BLaER1 treated with 17β-estradiol and CSF1 and Interleukin-3, amounts not matched to agents 10 nM and 100 nM (cell line): ENCODE data around the gene TIMM10B.

Experiments used
- H3K27ac ChIP-seq, 11 experiments: shearing (Covaris generic); formaldehyde crosslinking; 2 replicates each; pipeline ENCODE4 v1.8.1; 2022
- H3K27me3 ChIP-seq, 11 experiments: shearing (Covaris generic); formaldehyde crosslinking; 2 replicates each; pipeline ENCODE4 v1.8.1; 2022
- H3K36me3 ChIP-seq, 11 experiments: shearing (Covaris generic); formaldehyde crosslinking; 2 replicates each; pipeline ENCODE4 v1.8.1; 2022
- H3K4me1 ChIP-seq, 10 experiments: shearing (Covaris generic); formaldehyde crosslinking; 2 replicates each; pipeline ENCODE4 v1.8.1; 2022
- H3K4me2 ChIP-seq, 11 experiments: shearing (Covaris generic); formaldehyde crosslinking; 2 replicates each; pipeline ENCODE4 v1.8.1; 2022
- H3K4me3 ChIP-seq, 10 experiments: shearing (Covaris generic); formaldehyde crosslinking; 2 replicates each; pipeline ENCODE4 v1.8.1; 2022
- H3K9ac ChIP-seq, 11 experiments: shearing (Covaris generic); formaldehyde crosslinking; 2 replicates each; pipeline ENCODE4 v1.8.1; 2022
- H3K9me3 ChIP-seq, 11 experiments: shearing (Covaris generic); formaldehyde crosslinking; replicated peaks in 1 of 11; 2 replicates each; pipeline ENCODE4 v1.8.1; 2022
- H4K20me1 ChIP-seq, 11 experiments: shearing (Covaris generic); formaldehyde crosslinking; 2 replicates each; pipeline ENCODE4 v1.8.1; 2022
- Cebpa-rat ChIP-seq, 11 experiments: shearing (Covaris generic); IDR thresholded peaks; 2 replicates each; pipeline ENCODE4 v1.8.1; 2022

TIMM10B gene

DNA sequence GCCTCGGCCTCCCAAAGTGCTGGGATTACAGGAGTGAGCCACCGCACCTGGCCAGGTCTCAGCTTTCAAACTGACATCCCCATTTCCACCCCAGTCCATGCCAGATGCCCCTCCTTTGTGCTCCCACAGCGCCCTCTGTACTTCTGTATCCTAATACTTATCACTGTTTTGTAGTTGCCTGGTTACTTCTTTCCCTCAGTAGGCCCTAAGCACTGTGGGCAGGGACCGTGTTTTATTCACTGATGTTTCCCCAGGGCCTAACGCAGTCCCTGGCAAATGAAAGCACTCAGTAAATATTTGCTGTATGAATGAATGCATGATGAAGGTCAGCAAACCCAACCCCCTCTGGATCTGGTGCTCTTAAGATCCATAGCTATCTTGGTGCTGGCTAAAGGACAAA lies 5.4 kb upstream of the TIMM10B start:
- H3K27ac ChIP-seq = no peak overlapping the region
- no peak overlapping the region for H3K9ac ChIP-seq
- peaks cover 0 to 26% (median 0%) of the 10 kb centered on the region in 11 experiments; a peak in 4 of 22 replicates for H4K20me1 ChIP-seq
- no peak overlapping the region for H3K4me3 ChIP-seq
- H3K36me3 ChIP-seq = peaks cover 29 to 39% (median 33%) of the 10 kb centered on the region in 11 experiments
- H3K4me2 ChIP-seq = no peak overlapping the region
- no peaks in the 10 kb centered on the region for H3K9me3 ChIP-seq
- no peak for TF ChIP-seq Cebpa-rat (IDR thresholded peaks at IDR 0.05)
- peaks cover 34 to 61% (median 43%) of the 10 kb centered on the region in 10 experiments for H3K4me1 ChIP-seq
- no peaks in the 10 kb centered on the region for H3K27me3 ChIP-seq

DNA sequence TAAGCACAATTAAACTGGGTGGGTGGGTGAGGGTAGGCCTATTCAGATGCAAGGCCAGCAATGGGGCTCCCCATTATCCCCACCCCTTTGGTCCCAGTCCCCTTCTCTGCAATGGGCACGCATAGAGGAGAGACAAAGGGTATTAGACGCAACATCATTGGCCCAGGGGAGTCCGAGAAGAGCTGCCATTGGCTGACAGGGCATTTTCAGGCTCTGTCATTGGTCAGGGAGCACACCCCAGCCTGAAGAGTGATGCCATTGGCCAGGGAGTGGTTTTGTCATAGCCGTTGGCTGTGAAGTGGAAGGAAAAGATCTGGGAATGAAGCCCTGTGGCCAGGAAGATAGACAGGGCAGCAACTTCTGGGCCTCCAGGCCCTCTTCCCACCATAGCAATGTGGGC lies 4.7 kb upstream of the TIMM10B start:
- Histone ChIP-seq H3K36me3 (peaks cover 29 to 39% (median 33%) of the 10 kb centered on the region in 11 experiments), H3K9ac (no peak overlapping the region), H3K27ac (no peak overlapping the region), H3K4me2 (no peak overlapping the region), H3K27me3 (no peaks in the 10 kb centered on the region), H3K9me3 (no peaks in the 10 kb centered on the region), H3K4me1 (peaks cover 28 to 54% (median 37%) of the 10 kb centered on the region in 10 experiments), H4K20me1 (peaks cover 0 to 26% (median under 1%) of the 10 kb centered on the region in 11 experiments; a peak in 7 of 22 replicates), H3K4me3 (no peak overlapping the region)
- no peak for TF ChIP-seq Cebpa-rat (IDR thresholded peaks at IDR 0.05)

DNA sequence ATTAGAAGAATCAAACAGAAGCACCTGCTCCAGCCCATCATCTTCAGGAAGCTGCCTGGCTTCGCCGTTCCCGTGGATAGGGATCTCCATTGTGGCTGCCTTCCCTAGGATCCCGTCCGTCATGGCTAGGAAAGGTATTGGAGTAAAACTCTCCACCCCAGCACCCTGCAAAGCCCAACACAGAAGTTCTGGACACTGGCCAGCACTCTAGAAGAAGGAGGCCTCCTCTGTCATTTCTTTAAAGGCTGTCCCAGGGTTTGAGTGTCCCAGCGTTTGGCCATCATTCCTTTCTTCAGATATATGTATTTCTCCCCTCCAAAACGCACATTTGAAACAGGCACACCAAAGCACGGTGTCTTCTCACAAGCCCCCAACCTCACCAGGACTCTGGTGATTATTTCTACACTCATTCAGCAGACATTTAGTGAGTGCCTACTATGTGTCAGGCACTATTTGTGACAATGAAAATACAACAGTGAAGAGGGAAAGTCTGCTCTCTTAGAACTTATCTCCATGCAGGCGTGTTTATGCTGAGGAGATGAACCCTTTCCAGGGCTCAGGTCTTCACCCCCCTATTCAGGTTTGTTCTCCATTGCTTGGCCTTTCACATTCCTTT lies 894 bp upstream of the TIMM10B start:
- peaks cover 26 to 47% (median 32%) of the 10 kb centered on the region in 10 experiments for H3K4me1 ChIP-seq
- H3K27ac ChIP-seq = peak overlapping the region; percentile 77 to 93 (median 90)
- H3K36me3 ChIP-seq = peaks cover 61 to 73% (median 67%) of the 10 kb centered on the region in 11 experiments
- H3K27me3 ChIP-seq = no peaks in the 10 kb centered on the region
- peak overlapping the region; percentile 70 to 93 (median 82) for H3K4me3 ChIP-seq
- TF ChIP-seq Cebpa-rat (IDR thresholded peaks at IDR 0.05) = no peak
- H3K4me2 ChIP-seq = peak overlapping the region; percentile 87 to 99 (median 98)
- H3K9me3 ChIP-seq = no peaks in the 10 kb centered on the region
- peak overlapping the region; percentile 87 to 95 (median 93) for H3K9ac ChIP-seq
- peaks cover 0 to 43% (median 24%) of the 10 kb centered on the region in 11 experiments; a peak in 12 of 22 replicates for H4K20me1 ChIP-seq

DNA sequence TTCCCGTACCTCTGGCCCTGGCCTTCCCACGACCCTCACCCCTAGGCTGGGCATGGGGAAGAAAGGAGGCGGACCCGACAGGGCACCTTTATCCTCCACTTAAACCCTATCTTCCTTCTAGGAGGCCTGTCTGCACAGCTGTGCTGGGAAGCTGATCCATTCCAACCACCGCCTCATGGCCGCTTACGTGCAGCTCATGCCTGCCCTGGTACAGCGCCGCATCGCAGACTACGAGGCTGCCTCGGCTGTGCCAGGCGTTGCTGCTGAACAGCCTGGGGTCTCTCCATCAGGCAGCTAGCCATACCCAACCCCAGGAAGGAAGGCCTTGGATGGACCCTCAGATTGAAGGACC lies 599 bp downstream of the TIMM10B start:
- peaks cover 71 to 79% (median 76%) of the 10 kb centered on the region in 11 experiments for H3K36me3 ChIP-seq
- peak overlapping the region; percentile 87 to 95 (median 93) for H3K9ac ChIP-seq
- H3K9me3 ChIP-seq = no peaks in the 10 kb centered on the region

DNA sequence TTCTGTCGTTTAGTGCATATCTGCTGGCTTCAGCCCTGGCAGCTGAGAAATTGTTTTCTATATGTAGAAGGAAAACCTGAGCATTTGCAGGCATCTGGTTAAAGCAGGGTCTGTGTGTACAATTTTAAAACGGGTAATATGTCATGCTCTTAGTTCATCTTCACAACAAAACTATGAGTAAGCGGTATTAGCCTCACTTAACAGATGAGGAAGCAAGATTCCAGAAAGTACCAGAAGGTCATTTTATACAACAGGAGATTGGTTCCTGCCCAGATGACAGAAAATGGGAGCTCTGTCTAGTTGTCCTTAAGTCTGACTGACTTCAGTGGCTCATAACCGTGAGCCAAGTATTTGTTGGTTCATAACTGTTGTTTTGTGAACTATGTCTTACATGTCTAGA lies 1.1 kb downstream of the TIMM10B start:
- Histone ChIP-seq H3K4me2 (peak overlapping the region; percentile 93 to 100 (median 97)), H3K4me3 (peak overlapping the region; percentile 70 to 93 (median 82)), H3K27me3 (no peaks in the 10 kb centered on the region), H3K4me1 (peaks cover 26 to 48% (median 31%) of the 10 kb centered on the region in 10 experiments), H3K27ac (peak overlapping the region in 10 of 11 experiments; percentile 77 to 93 (median 90); a peak in 20 of 22 replicates), H3K9ac (peak overlapping the region; percentile 87 to 95 (median 93)), H4K20me1 (peaks cover 0 to 55% (median 22%) of the 10 kb centered on the region in 11 experiments; a peak in 12 of 22 replicates), H3K36me3 (peaks cover 65 to 79% (median 76%) of the 10 kb centered on the region in 11 experiments), H3K9me3 (no peaks in the 10 kb centered on the region)
- TF ChIP-seq Cebpa-rat (IDR thresholded peaks at IDR 0.05) = no peak

More for the DNA sequence above, 599 bp downstream of the TIMM10B start:
- peak overlapping the region; percentile 70 to 93 (median 82) for H3K4me3 ChIP-seq
- peak overlapping the region; percentile 93 to 100 (median 97) for H3K4me2 ChIP-seq
- H4K20me1 ChIP-seq = peaks cover 0 to 50% (median 24%) of the 10 kb centered on the region in 11 experiments; a peak in 12 of 22 replicates
- H3K27me3 ChIP-seq = no peaks in the 10 kb centered on the region
- peak overlapping the region; percentile 55 to 93 (median 90) for H3K27ac ChIP-seq
- no peak for TF ChIP-seq Cebpa-rat (IDR thresholded peaks at IDR 0.05)
- H3K4me1 ChIP-seq = peaks cover 26 to 46% (median 31%) of the 10 kb centered on the region in 10 experiments

DNA sequence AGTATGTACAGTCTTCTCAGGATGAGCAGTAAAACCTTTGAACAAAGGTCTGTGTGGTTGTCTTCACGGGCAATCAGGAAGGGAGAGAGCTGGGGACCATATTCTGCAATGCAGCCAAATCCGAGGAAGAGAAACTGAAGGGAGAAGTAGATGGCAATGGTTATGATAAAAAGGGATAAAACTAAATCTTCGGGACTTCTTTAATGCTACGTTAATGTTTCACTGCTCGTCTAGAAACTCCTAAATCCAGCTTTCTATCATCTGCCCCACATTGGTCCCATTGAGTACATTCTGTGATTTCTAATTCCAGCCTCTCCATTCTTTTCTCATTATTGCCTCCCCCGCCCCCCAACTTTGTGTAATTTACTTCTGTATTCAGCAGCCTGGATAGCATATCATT lies 1.7 kb downstream of the TIMM10B start:
- Histone ChIP-seq H3K9ac (peak overlapping the region in 9 of 11 experiments; percentile 92 to 95 (median 93); a peak in 11 of 22 replicates), H3K27ac (peak overlapping the region in 5 of 11 experiments; percentile 86 to 93 (median 91); a peak in 5 of 22 replicates)

DNA sequence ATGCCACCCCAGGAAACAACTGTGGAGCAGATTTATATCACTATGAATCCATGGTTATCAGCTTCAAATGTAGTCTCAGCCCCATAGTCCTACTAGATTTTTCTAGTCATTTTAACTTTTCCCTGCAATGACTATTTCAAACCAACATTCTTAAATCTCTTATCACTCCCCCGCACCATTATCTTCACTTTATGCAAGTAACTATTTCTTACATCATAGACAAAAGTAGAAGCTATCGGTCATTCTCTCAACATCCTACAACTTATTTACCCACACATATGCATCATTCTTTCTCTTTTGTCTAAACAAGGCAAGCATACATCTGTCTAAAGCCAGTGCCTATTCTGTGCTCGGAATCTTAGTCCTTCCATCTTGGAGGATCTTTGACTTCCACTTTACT lies 4.4 kb downstream of the TIMM10B start:
- Histone ChIP-seq H3K4me2 (no peak overlapping the region), H3K27me3 (no peaks in the 10 kb centered on the region), H3K4me3 (no peak overlapping the region), H3K9ac (no peak overlapping the region), H3K9me3 (no peaks in the 10 kb centered on the region), H3K4me1 (peaks cover 14 to 27% (median 18%) of the 10 kb centered on the region in 10 experiments), H3K27ac (no peak overlapping the region), H3K36me3 (peaks cover 71 to 87% (median 84%) of the 10 kb centered on the region in 11 experiments), H4K20me1 (peaks cover 0 to 74% (median 19%) of the 10 kb centered on the region in 11 experiments; a peak in 11 of 22 replicates)
- no peak for TF ChIP-seq Cebpa-rat (IDR thresholded peaks at IDR 0.05)

More for the DNA sequence above, 1.7 kb downstream of the TIMM10B start:
- Histone ChIP-seq H4K20me1 (peaks cover 0 to 58% (median 18%) of the 10 kb centered on the region in 11 experiments; a peak in 12 of 22 replicates), H3K4me3 (peak overlapping the region in 7 of 10 experiments; percentile 81 to 88 (median 83); a peak in 8 of 20 replicates), H3K9me3 (no peaks in the 10 kb centered on the region), H3K4me1 (peaks cover 26 to 48% (median 31%) of the 10 kb centered on the region in 10 experiments), H3K36me3 (peaks cover 61 to 79% (median 76%) of the 10 kb centered on the region in 11 experiments), H3K4me2 (peak overlapping the region; percentile 93 to 100 (median 97)), H3K27me3 (no peaks in the 10 kb centered on the region)
- TF ChIP-seq Cebpa-rat (IDR thresholded peaks at IDR 0.05) = no peak

DNA sequence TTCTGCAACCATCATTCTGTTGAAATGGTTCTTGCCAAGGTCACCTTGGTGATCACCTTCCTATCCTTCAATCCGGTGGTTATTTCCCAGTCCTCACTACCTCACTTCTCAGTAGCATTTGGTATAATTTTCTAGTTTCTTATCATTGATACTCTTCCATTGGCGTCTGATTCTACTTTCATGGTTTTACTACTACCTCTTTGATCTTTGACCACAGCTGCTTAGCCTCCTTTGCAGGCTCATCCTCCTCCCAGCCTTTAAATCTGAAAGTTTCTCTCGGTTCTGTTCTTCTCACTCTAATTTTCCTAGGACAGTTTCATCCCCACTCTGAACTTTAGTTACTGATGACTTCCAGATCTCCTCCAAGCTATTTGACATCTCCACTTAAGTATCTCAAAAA lies 5.0 kb downstream of the TIMM10B start:
- Histone ChIP-seq H3K36me3 (peaks cover 73 to 92% (median 88%) of the 10 kb centered on the region in 11 experiments), H3K27ac (no peak overlapping the region), H3K4me2 (no peak overlapping the region), H3K9me3 (no peaks in the 10 kb centered on the region), H3K9ac (no peak overlapping the region), H3K27me3 (no peaks in the 10 kb centered on the region), H4K20me1 (peaks cover 0 to 74% (median 19%) of the 10 kb centered on the region in 11 experiments; a peak in 11 of 22 replicates), H3K4me1 (peaks cover 13 to 26% (median 16%) of the 10 kb centered on the region in 10 experiments), H3K4me3 (no peak overlapping the region)
- TF ChIP-seq Cebpa-rat (IDR thresholded peaks at IDR 0.05) = no peak

DNA sequence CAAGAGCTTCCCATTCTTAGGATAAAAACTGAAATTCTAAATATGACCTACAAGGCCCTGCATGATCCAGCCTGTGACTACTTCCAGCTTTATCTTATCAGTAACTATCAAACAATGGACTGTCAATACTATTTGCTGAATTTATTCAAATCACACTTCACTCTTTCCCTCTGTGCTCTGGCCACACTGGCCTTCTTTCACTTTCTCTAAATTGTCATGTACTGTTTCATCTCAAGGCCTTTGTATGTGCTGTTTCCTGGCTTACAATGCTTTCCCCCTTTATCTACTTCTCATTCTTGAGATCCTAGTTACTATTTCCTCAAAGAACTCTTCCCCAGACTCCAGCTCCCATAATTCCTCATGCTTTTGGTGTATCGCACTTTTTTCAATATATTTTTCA lies 5.6 kb downstream of the TIMM10B start:
- no peak overlapping the region for H3K27ac ChIP-seq
- TF ChIP-seq Cebpa-rat (IDR thresholded peaks at IDR 0.05) = no peak
- H3K4me2 ChIP-seq = no peak overlapping the region; a peak in 1 of 22 replicates
- no peaks in the 10 kb centered on the region for H3K9me3 ChIP-seq
- peaks cover 0 to 71% (median 15%) of the 10 kb centered on the region in 11 experiments; a peak in 11 of 22 replicates for H4K20me1 ChIP-seq
- no peak overlapping the region for H3K4me3 ChIP-seq
- peaks cover 77 to 99% (median 90%) of the 10 kb centered on the region in 11 experiments for H3K36me3 ChIP-seq
- no peaks in the 10 kb centered on the region for H3K27me3 ChIP-seq
- peaks cover 12 to 26% (median 15%) of the 10 kb centered on the region in 10 experiments for H3K4me1 ChIP-seq
- no peak overlapping the region for H3K9ac ChIP-seq
